Naive B cell (primary cell): ENCODE measurements around the gene DEAF1. TPM values are rescaled to one million over a fixed set of nuclear protein-coding genes. Genes with fewer than 3 reads are reported as not detected.

Experiments
- ATAC-seq, 2 donors: fragments of 150-1000 bp; cut with Tn5 transposase; 2 replicates each; pipeline ENCODE4 v1.10.0; 2021; ENCODE audit warnings: low read depth in 2 of 2, mild to moderate bottlenecking in 2 of 2, moderate library complexity in 2 of 2
- DNase-seq: peaks from one replicate; pipeline ENCODE4 v3.0.0; 2022
- H3K27ac Mint-ChIP-seq, 6 donors: one replicate each; pipeline ENCODE4 v1.8.0; 2020 to 2022; ENCODE audit warnings: mild to moderate bottlenecking in 6 of 6, mixed read lengths in 6 of 6, moderate library complexity in 5 of 6, inconsistent platforms in 2 of 6
- H3K27me3 Mint-ChIP-seq, 3 donors: one replicate each; pipeline ENCODE4 v1.8.0; 2021 to 2022; ENCODE audit warnings: mixed read lengths in 3 of 3, mild to moderate bottlenecking in 1 of 3
- H3K36me3 Mint-ChIP-seq, 2 donors: one replicate each; pipeline ENCODE4 v1.8.0; 2020 to 2022; ENCODE audit warnings: mixed read lengths in 2 of 2, inconsistent platforms in 1 of 2, mild to moderate bottlenecking in 1 of 2
- H3K4me1 Mint-ChIP-seq, 3 donors: one replicate each; pipeline ENCODE4 v1.8.0; 2020 to 2022; ENCODE audit warnings: mixed read lengths in 3 of 3, inconsistent platforms in 1 of 3, mild to moderate bottlenecking in 1 of 3, moderate library complexity in 1 of 3
- H3K4me3 Mint-ChIP-seq, 8 donors: one replicate each; pipeline ENCODE4 v1.8.0; 2020 to 2022; ENCODE audit warnings: mild to moderate bottlenecking in 8 of 8, mixed read lengths in 8 of 8, moderate library complexity in 8 of 8, inconsistent platforms in 2 of 8
- H3K9me3 Mint-ChIP-seq, 7 donors: one replicate each; pipeline ENCODE4 v1.8.0; 2020 to 2022; ENCODE audit warnings: mixed read lengths in 7 of 7, mild to moderate bottlenecking in 5 of 7, inconsistent platforms in 2 of 7, moderate library complexity in 1 of 7
- polyA plus RNA-seq, 6 donors: library from polyadenylated mRNA; unstranded; fragments of 300-500 nt; fragmentation: Illumina TruSeq; gene quantifications; one replicate each; pipeline ENCODE4 v1.2.3, GENCODE V29; 2021; ENCODE audit warnings: low read depth in 6 of 6

The DEAF1 gene
- polyA plus RNA-seq, 6 donors from 2014 or later, result 16.7 to 39.8 (median 24.7) TPM

GRCh38 chr11:638631-639331 lies 56.2 kb downstream of the DEAF1 start:
- no peak for ATAC-seq
- Mint-ChIP-seq H3K4me1 (peaks cover 15 to 18% (median 15%) of the 10 kb centered on the region in 3 donors), H3K9me3 (no peaks in the 10 kb centered on the region), H3K27me3 (peaks cover 8 to 39% (median 29%) of the 10 kb centered on the region in 3 donors), H3K27ac (peak overlapping the region in 2 of 6 donors; percentile 49 to 66), H3K36me3 (peaks cover 0 to 8% of the 10 kb centered on the region in 2 donors), H3K4me3 (peak overlapping the region; percentile 33 to 83 (median 52))
- no peak for DNase-seq

GRCh38 chr11:637593-638521 lies 57.2 kb downstream of the DEAF1 start:
- H3K27me3 Mint-ChIP-seq, result peaks cover 8 to 39% (median 29%) of the 10 kb centered on the region in 3 donors
- no peak for ATAC-seq
- H3K27ac Mint-ChIP-seq, result peak overlapping the region in 1 of 6 donors; percentile 74
- DNase-seq, result no peak
- no peaks in the 10 kb centered on the region for H3K9me3 Mint-ChIP-seq
- peak overlapping the region; percentile 15 to 85 (median 52) for H3K4me3 Mint-ChIP-seq
- H3K4me1 Mint-ChIP-seq, result peaks cover 15 to 18% (median 15%) of the 10 kb centered on the region in 3 donors
- peaks cover 0 to 8% of the 10 kb centered on the region in 2 donors for H3K36me3 Mint-ChIP-seq

GRCh38 chr11:637333-637592 lies 57.8 kb downstream of the DEAF1 start:
- no peak for ATAC-seq
- no peaks in the 10 kb centered on the region for H3K9me3 Mint-ChIP-seq
- H3K27ac Mint-ChIP-seq, result no peak overlapping the region
- H3K4me1 Mint-ChIP-seq, result peaks cover 10 to 18% (median 15%) of the 10 kb centered on the region in 3 donors
- peaks cover 8 to 39% (median 29%) of the 10 kb centered on the region in 3 donors for H3K27me3 Mint-ChIP-seq
- peak overlapping the region in 7 of 8 donors; percentile 15 to 85 (median 61) for H3K4me3 Mint-ChIP-seq
- H3K36me3 Mint-ChIP-seq, result peaks cover 0 to 8% of the 10 kb centered on the region in 2 donors
- no peak for DNase-seq

- peak within 1 kb of the TSS in 1 of 6 donors; percentile 74 for H3K27ac Mint-ChIP-seq
- no peaks in the 10 kb centered on the region for H3K9me3 Mint-ChIP-seq
- H3K36me3 Mint-ChIP-seq, result peaks cover 0 to 8% of the 10 kb centered on the region in 2 donors
- ATAC-seq, result peak in 1 of 2 donors; percentile 9
- H3K4me1 Mint-ChIP-seq, result peaks cover 10 to 18% (median 15%) of the 10 kb centered on the region in 3 donors
- H3K4me3 Mint-ChIP-seq, result peak within 1 kb of the TSS; percentile 15 to 85 (median 64)
- peaks cover 8 to 39% (median 29%) of the 10 kb centered on the region in 3 donors for H3K27me3 Mint-ChIP-seq
- no peak for DNase-seq
These were observed 58.3 kb downstream of the DEAF1 start, which contains the start of gene DRD4 for GRCh38 chr11:636511-637332. TSS of gene DRD4 (plus strand) at chr11:637269. CDS start at chr11:637305, 36 bp downstream.

- peak overlapping the region in 6 of 8 donors; percentile 13 to 66 (median 32) for H3K4me3 Mint-ChIP-seq
- no peaks in the 10 kb centered on the region for H3K9me3 Mint-ChIP-seq
- peaks cover 0 to 8% of the 10 kb centered on the region in 2 donors for H3K36me3 Mint-ChIP-seq
- DNase-seq (no peak), ATAC-seq (no peak)
- peaks cover 8 to 39% (median 29%) of the 10 kb centered on the region in 3 donors for H3K27me3 Mint-ChIP-seq
- peak overlapping the region in 1 of 6 donors; percentile 82 for H3K27ac Mint-ChIP-seq
- peaks cover 10 to 18% (median 15%) of the 10 kb centered on the region in 3 donors for H3K4me1 Mint-ChIP-seq
These were observed 59.0 kb downstream of the DEAF1 start for GRCh38 chr11:635945-636510.

- no peaks in the 10 kb centered on the region for H3K36me3 Mint-ChIP-seq
- DNase-seq (no peak), ATAC-seq (no peak)
- H3K27ac Mint-ChIP-seq, result no peak overlapping the region
- H3K9me3 Mint-ChIP-seq, result no peaks in the 10 kb centered on the region
- H3K27me3 Mint-ChIP-seq, result peaks cover 16 to 30% (median 21%) of the 10 kb centered on the region in 3 donors
- no peak overlapping the region for H3K4me3 Mint-ChIP-seq
- peaks cover 20 to 27% (median 23%) of the 10 kb centered on the region in 3 donors for H3K4me1 Mint-ChIP-seq
These were observed 64.2 kb downstream of the DEAF1 start for GRCh38 chr11:630871-631270.

GRCh38 chr11:629237-629583 lies 65.8 kb downstream of the DEAF1 start:
- Mint-ChIP-seq H3K36me3 (no peaks in the 10 kb centered on the region), H3K27ac (peak overlapping the region in 1 of 6 donors; percentile 57), H3K4me3 (peak overlapping the region in 7 of 8 donors; percentile 10 to 87 (median 59)), H3K4me1 (peaks cover 20 to 28% (median 23%) of the 10 kb centered on the region in 3 donors), H3K9me3 (no peaks in the 10 kb centered on the region), H3K27me3 (peaks cover 16 to 39% (median 19%) of the 10 kb centered on the region in 3 donors)
- no peak for DNase-seq
- peak; percentile 40 to 57 for ATAC-seq

- no peak for DNase-seq
- ATAC-seq, result no peak
- Mint-ChIP-seq H3K4me3 (peak overlapping the region in 7 of 8 donors; percentile 31 to 87 (median 62)), H3K27ac (peak overlapping the region in 2 of 6 donors; percentile 30 to 44), H3K27me3 (peaks cover 16 to 46% (median 26%) of the 10 kb centered on the region in 3 donors), H3K36me3 (no peaks in the 10 kb centered on the region), H3K4me1 (peaks cover 20 to 28% (median 23%) of the 10 kb centered on the region in 3 donors), H3K9me3 (no peaks in the 10 kb centered on the region)
These were observed 67.0 kb downstream of the DEAF1 start for GRCh38 chr11:628056-628455.

- H3K4me1 Mint-ChIP-seq, result peaks cover 20 to 28% (median 23%) of the 10 kb centered on the region in 3 donors
These were observed 67.8 kb downstream of the DEAF1 start for GRCh38 chr11:627308-627576.

GRCh38 chr11:626475-627307 lies 68.3 kb downstream of the DEAF1 start, which contains the start of gene SCT:
TSS of gene SCT (minus strand) at chr11:627181. CDS start at chr11:627143, 38 bp downstream.
- peaks cover 16 to 47% (median 27%) of the 10 kb centered on the region in 3 donors for H3K27me3 Mint-ChIP-seq
- H3K9me3 Mint-ChIP-seq, result no peaks in the 10 kb centered on the region
- DNase-seq (no peak), ATAC-seq (peak; percentile 26 to 39)
- peak within 1 kb of the TSS in 4 of 6 donors; percentile 11 to 44 (median 24) for H3K27ac Mint-ChIP-seq
- peak within 1 kb of the TSS in 4 of 8 donors; percentile 15 to 77 (median 46) for H3K4me3 Mint-ChIP-seq
- peaks cover 20 to 28% (median 23%) of the 10 kb centered on the region in 3 donors for H3K4me1 Mint-ChIP-seq
- H3K36me3 Mint-ChIP-seq, result no peaks in the 10 kb centered on the region

More at GRCh38 chr11:627308-627576, 67.8 kb downstream of the DEAF1 start:
- H3K27ac Mint-ChIP-seq, result no peak overlapping the region
- DNase-seq (no peak), ATAC-seq (no peak)
- H3K9me3 Mint-ChIP-seq, result no peaks in the 10 kb centered on the region
- H3K27me3 Mint-ChIP-seq, result peaks cover 16 to 47% (median 27%) of the 10 kb centered on the region in 3 donors
- H3K36me3 Mint-ChIP-seq, result no peaks in the 10 kb centered on the region
- H3K4me3 Mint-ChIP-seq, result no peak overlapping the region

- no peak overlapping the region for H3K4me3 Mint-ChIP-seq
- H3K36me3 Mint-ChIP-seq, result no peaks in the 10 kb centered on the region
These were observed 69.3 kb downstream of the DEAF1 start for GRCh38 chr11:625636-626268.

More at GRCh38 chr11:625636-626268, 69.3 kb downstream of the DEAF1 start:
- DNase-seq, result no peak
- H3K4me1 Mint-ChIP-seq, result peaks cover 20 to 28% (median 23%) of the 10 kb centered on the region in 3 donors
- H3K27me3 Mint-ChIP-seq, result peaks cover 16 to 47% (median 27%) of the 10 kb centered on the region in 3 donors
- ATAC-seq, result no peak
- H3K9me3 Mint-ChIP-seq, result no peaks in the 10 kb centered on the region
- peak overlapping the region in 1 of 6 donors; percentile 18 for H3K27ac Mint-ChIP-seq
